B cell (primary cell): ENCODE measurements around the gene DUT. TPM values are rescaled to one million over a fixed set of nuclear protein-coding genes. Genes with fewer than 3 reads are reported as not detected.

Experiments used
- ATAC-seq: fragments of 200-7000 bp; cut with Tn5 transposase; one replicate; pipeline ENCODE4 v1.10.0; 2021; ENCODE audit warnings: low read depth, mild to moderate bottlenecking, moderate number of reproducible peaks, moderate library complexity
- CTCF ChIA-PET: fragments of 350-600 bp; sonication (Branson Sonifier 250); formaldehyde crosslinking; loops from one replicate; lab custom pipeline; 2021; ENCODE audit warnings: antibody characterized with exemption, inconsistent platforms; lab: Charles Lee
- POLR2A ChIA-PET: fragments of 350-600 bp; sonication (Branson Sonifier 250); formaldehyde crosslinking; loops from one replicate; lab custom pipeline; 2021; ENCODE audit warnings: antibody characterized with exemption; lab: Charles Lee
- DNase-seq: peaks from one replicate; pipeline ENCODE4 v3.0.0; 2013
- H2AFZ ChIP-seq: 2 replicates; pipeline ENCODE4 v1.6.1; 2012; ENCODE audit warnings: mild to moderate bottlenecking, low read depth, low read length; ENCODE audit not compliant: insufficient read depth, poor library complexity, severe bottlenecking
- H3K27ac ChIP-seq, 2 donors: 1 replicate in 1 of 2; 2 replicates in 1 of 2; pipeline ENCODE4 v1.5.1; 2012 to 2013; ENCODE audit warnings: low read length in 2 of 2, mild to moderate bottlenecking in 2 of 2, moderate library complexity in 1 of 2
- H3K27me3 ChIP-seq, 4 experiments: fragments of 200-600 bp in 1 of 4; sonication (generic) in 1 of 4; replicated peaks in 1 of 4; 1 replicate in 2 of 4; 2 replicates in 2 of 4; pipeline versions ENCODE4 v1.6.1 to v1.7.0; 2013 to 2016; ENCODE audit warnings: low read length in 3 of 4, mild to moderate bottlenecking in 2 of 4, mixed read lengths in 1 of 4, moderate library complexity in 1 of 4; ENCODE audit not compliant: insufficient read depth in 4 of 4, control insufficient read depth in 3 of 4; ENCODE audit errors: control extremely low read depth in 1 of 4
- H3K36me3 ChIP-seq, 2 experiments: replicated peaks in 1 of 2; 1 replicate in 1 of 2; 2 replicates in 1 of 2; pipeline versions ENCODE4 v1.6.1 to v1.7.1; 2013; ENCODE audit warnings: low read length in 1 of 2; ENCODE audit not compliant: insufficient read depth in 2 of 2, control insufficient read depth in 1 of 2; ENCODE audit errors: control extremely low read depth in 1 of 2, extremely low read depth in 1 of 2
- H3K4me1 ChIP-seq, 2 donors: fragments of 200-600 bp in 1 of 2; sonication (generic) in 1 of 2; 1 replicate in 1 of 2; 2 replicates in 1 of 2; pipeline versions ENCODE4 v1.5.1 to v1.6.1; 2013 to 2017; ENCODE audit warnings: low read length in 2 of 2; ENCODE audit not compliant: control insufficient read depth in 2 of 2, insufficient read depth in 2 of 2
- H3K4me2 ChIP-seq: replicated peaks from 2 replicates; pipeline ENCODE3; 2012; ENCODE audit warnings: mild to moderate bottlenecking, low read depth, low read length; ENCODE audit not compliant: poor library complexity, severe bottlenecking
- H3K4me3 ChIP-seq, 5 experiments: fragments of 200-600 bp in 1 of 5; sonication (generic) in 1 of 5; 1 replicate in 3 of 5; 2 replicates in 2 of 5; pipeline versions ENCODE4 v1.5.1 to v1.7.0; 2011 to 2016; ENCODE audit warnings: low read length in 4 of 5, mild to moderate bottlenecking in 4 of 5, low read depth in 2 of 5, control low read depth in 1 of 5, moderate library complexity in 1 of 5; ENCODE audit not compliant: insufficient read depth in 1 of 5; ENCODE audit errors: control extremely low read depth in 1 of 5, extremely low read depth in 1 of 5
- H3K79me2 ChIP-seq: fragments of 200-600 bp; sonication (generic); one replicate; pipeline ENCODE4 v1.6.0; 2016; ENCODE audit warnings: low read length; ENCODE audit not compliant: control insufficient read depth, insufficient read depth
- H3K9ac ChIP-seq: fragments of 200-600 bp; sonication (generic); 2 replicates; pipeline ENCODE4 v1.6.1; 2017; ENCODE audit warnings: mild to moderate bottlenecking, low read length, moderate library complexity
- H3K9me3 ChIP-seq, 3 donors: one replicate each; pipeline versions ENCODE4 v1.6.1 to v1.7.1; 2013; ENCODE audit warnings: low read length in 2 of 3; ENCODE audit not compliant: control insufficient read depth in 2 of 3, insufficient read depth in 1 of 3; ENCODE audit errors: control extremely low read depth in 1 of 3
- H4K20me1 ChIP-seq: 2 replicates; pipeline ENCODE4 v1.6.0; 2012; ENCODE audit warnings: mild to moderate bottlenecking, low read length; ENCODE audit not compliant: insufficient read depth, control insufficient read depth, poor library complexity, severe bottlenecking
- H3K27ac Mint-ChIP-seq: one replicate; pipeline ENCODE4 v1.8.0; 2021; ENCODE audit warnings: mixed read lengths
- H3K27me3 Mint-ChIP-seq: one replicate; pipeline ENCODE4 v1.8.0; 2021; ENCODE audit warnings: mixed read lengths
- H3K4me1 Mint-ChIP-seq: one replicate; pipeline ENCODE4 v1.8.0; 2021; ENCODE audit warnings: mixed read lengths
- H3K4me3 Mint-ChIP-seq: one replicate; pipeline ENCODE4 v1.8.0; 2021; ENCODE audit warnings: mixed read lengths
- H3K9me3 Mint-ChIP-seq: one replicate; pipeline ENCODE4 v1.8.0; 2022; ENCODE audit warnings: mixed read lengths; ENCODE audit not compliant: insufficient read depth
- EZH2 ChIP-seq: IDR thresholded peaks from 2 replicates; pipeline ENCODE4 v1.6.1; 2012; ENCODE audit warnings: borderline replicate concordance, low read depth, mild to moderate bottlenecking, moderate library complexity, low read length; ENCODE audit not compliant: insufficient read depth, poor library complexity, severe bottlenecking
- WGBS: methylation state at CpG from one replicate; pipeline ENCODE4 v1.1.5; 2013; ENCODE audit warnings: missing lambda C conversion rate; ENCODE audit not compliant: insufficient coverage; 5-methylcytosine and 5-hydroxymethylcytosine counted together
- intact Hi-C: fragments of 100-400 bp; cut with micrococcal nuclease; formaldehyde crosslinking; loops from one replicate; pipeline ENCODE4 v1.10.0; 2022
- polyA plus RNA-seq: library from polyadenylated mRNA; depleted of rRNA; stranded (reverse); fragments of >200 nt; gene quantifications from 2 replicates; pipeline ENCODE4 v1.2.3, GENCODE V29; 2012
- total RNA-seq, 2 donors: library from RNA; stranded (reverse); fragments of 120-200 nt in 1 of 2; gene quantifications; 1 replicate in 1 of 2; 2 replicates in 1 of 2; pipeline versions ENCODE4 v1.2.3 to v1.2.4, GENCODE V29; 2013 to 2022
- TF ChIP-seq, protein P1 (sequence below): fragments of 200-600 bp; IDR thresholded peaks from one replicate; pipeline ENCODE4 v1.8.0; 2022; ENCODE audit warnings: antibody characterized with exemption, mild to moderate bottlenecking

Gene DUT
- total and polyA plus RNA-seq, 2 donors (not counting 1 experiment from before 2014, with no cell fraction given): 59.5 to 84.7 TPM

DNA sequence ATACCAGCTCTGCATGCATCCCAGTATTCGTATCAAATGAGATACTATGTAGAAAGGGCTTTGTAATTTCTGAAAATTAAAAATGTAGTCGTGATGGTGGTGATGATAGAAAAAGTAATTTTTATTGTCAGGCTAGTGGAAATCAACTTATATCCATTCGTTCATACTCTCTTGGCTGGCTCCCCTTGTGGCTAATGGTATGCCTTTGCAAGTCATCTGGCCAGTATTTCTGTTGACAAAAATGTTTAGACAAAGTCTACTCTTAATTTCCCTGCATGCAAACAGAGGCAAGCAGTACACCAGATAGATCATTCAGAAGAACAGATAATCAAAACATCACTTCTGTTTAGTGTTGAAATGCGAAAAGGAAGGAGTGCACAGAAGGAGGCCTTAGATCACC, 49.6 kb upstream of the DUT start:
- H3K9ac ChIP-seq: no peak overlapping the region
- Mint-ChIP-seq H3K27me3 (no peaks in the 10 kb centered on the region), H3K9me3 (no peaks in the 10 kb centered on the region), H3K4me1 (peaks cover 6% of the 10 kb centered on the region), H3K27ac (no peak overlapping the region), H3K4me3 (no peak overlapping the region)
- no peaks in the 10 kb centered on the region for H3K9me3 ChIP-seq
- H2AFZ ChIP-seq: no peak overlapping the region
- DNase-seq: no peak
- intact Hi-C loops: no loop called here
- no peaks in the 10 kb centered on the region for H3K27me3 ChIP-seq
- ChIA-PET CTCF (interaction anchor here (0.6 kb wide), 1 partner anchor 13 kb away, joined by 3 read pairs; no protein-coding TSS in a partner anchor), POLR2A (no interaction called here)
- no peak overlapping the region for H3K27ac ChIP-seq
- H3K36me3 ChIP-seq: no peaks in the 10 kb centered on the region
- ATAC-seq: no peak
- H3K79me2 ChIP-seq: no peaks in the 10 kb centered on the region
- TF ChIP-seq EZH2: no peak
- TF ChIP-seq, protein P1, sequence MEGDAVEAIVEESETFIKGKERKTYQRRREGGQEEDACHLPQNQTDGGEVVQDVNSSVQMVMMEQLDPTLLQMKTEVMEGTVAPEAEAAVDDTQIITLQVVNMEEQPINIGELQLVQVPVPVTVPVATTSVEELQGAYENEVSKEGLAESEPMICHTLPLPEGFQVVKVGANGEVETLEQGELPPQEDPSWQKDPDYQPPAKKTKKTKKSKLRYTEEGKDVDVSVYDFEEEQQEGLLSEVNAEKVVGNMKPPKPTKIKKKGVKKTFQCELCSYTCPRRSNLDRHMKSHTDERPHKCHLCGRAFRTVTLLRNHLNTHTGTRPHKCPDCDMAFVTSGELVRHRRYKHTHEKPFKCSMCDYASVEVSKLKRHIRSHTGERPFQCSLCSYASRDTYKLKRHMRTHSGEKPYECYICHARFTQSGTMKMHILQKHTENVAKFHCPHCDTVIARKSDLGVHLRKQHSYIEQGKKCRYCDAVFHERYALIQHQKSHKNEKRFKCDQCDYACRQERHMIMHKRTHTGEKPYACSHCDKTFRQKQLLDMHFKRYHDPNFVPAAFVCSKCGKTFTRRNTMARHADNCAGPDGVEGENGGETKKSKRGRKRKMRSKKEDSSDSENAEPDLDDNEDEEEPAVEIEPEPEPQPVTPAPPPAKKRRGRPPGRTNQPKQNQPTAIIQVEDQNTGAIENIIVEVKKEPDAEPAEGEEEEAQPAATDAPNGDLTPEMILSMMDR: no peak
- no peak overlapping the region for H3K4me3 ChIP-seq
- peaks cover 3% of the 10 kb centered on the region in 2 donors for H3K4me1 ChIP-seq
- H4K20me1 ChIP-seq: no peaks in the 10 kb centered on the region
- no peak overlapping the region for H3K4me2 ChIP-seq
- 94% methylated on average over 2 of the region's 4 CpGs for WGBS

DNA sequence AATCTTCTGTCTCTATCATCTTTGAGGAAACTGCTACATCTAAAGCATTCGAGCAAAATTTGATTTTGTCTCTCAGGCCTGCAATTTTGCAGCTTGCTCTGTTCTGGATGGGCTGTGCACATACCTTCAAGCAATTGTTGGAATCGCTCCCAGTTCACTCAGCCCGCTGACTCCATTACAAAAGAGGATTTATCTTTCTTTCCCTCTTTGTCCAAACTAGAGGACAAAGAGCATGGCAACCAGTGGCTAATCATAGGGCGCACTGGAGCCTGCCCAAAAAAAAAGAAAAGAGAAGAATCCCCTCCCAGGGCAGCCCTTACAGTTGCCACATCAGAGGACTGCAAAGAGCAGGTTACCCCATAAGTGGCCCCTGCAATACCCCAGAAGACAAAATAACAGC, 49.0 kb upstream of the DUT start:
- no peaks in the 10 kb centered on the region for H3K27me3 Mint-ChIP-seq
- Histone ChIP-seq H3K79me2 (no peaks in the 10 kb centered on the region), H3K4me1 (peaks cover 3% of the 10 kb centered on the region in 2 donors), H2AFZ (no peak overlapping the region), H3K4me2 (no peak overlapping the region), H3K9ac (no peak overlapping the region), H4K20me1 (no peaks in the 10 kb centered on the region), H3K4me3 (no peak overlapping the region), H3K27ac (no peak overlapping the region), H3K9me3 (no peaks in the 10 kb centered on the region), H3K36me3 (no peaks in the 10 kb centered on the region), H3K27me3 (no peaks in the 10 kb centered on the region)
- 80% methylated on average over 2 of the region's 4 CpGs for WGBS
- DNase-seq (no peak), ATAC-seq (no peak)
- H3K4me3 Mint-ChIP-seq: no peak overlapping the region
- no peaks in the 10 kb centered on the region for H3K9me3 Mint-ChIP-seq
- ChIA-PET CTCF (no interaction called here), POLR2A (no interaction called here)
- intact Hi-C loops: no loop called here
- TF ChIP-seq, protein P1: no peak
- TF ChIP-seq EZH2: no peak
- peaks cover 6% of the 10 kb centered on the region for H3K4me1 Mint-ChIP-seq
- H3K27ac Mint-ChIP-seq: no peak overlapping the region
